Right lobe of liver (tissue), 4 donors: ENCODE results near the gene NPHS2.
"Not testable (repeated sequence)": the region's sequence is repeated elsewhere in the genome, so short reads cannot be mapped to it uniquely, and the experiment has no call there.

Experiments used
- CTCF ChIP-seq, 4 donors: fragments of 200-600 bp in 3 of 4; fragments of 450-650 bp in 1 of 4; IDR thresholded peaks; one replicate each; pipeline versions ENCODE4 v1.5.1 to v1.8.0; 2016 to 2022; ENCODE audit warnings: antibody characterized with exemption in 4 of 4, mild to moderate bottlenecking in 2 of 4
- POLR2A ChIP-seq: fragments of 450-650 bp; IDR thresholded peaks from one replicate; pipeline ENCODE4 v1.6.1; 2017; ENCODE audit warnings: antibody characterized with exemption, mild to moderate bottlenecking
- donor health status: DM: no; HTN: no; CAD: no.
- donor health status: DM: no; HTN: no; CAD: no.
- donor health status: DM: no; HTN: yes; CAD: no.

GRCh38 chr1:179518544-179518943 is 57.2 kb downstream of the NPHS2 start:
- not testable (repeated sequence) for TF ChIP-seq CTCF (IDR thresholded peaks at IDR 0.05); POLR2A
